ENCODE results near the gene SPSB2.
A peak's percentile ranks its signal among the peaks of the same experiment; 100 is the strongest.
"Not testable (repeated sequence)": the region's sequence is repeated elsewhere in the genome, so short reads cannot be mapped to it uniquely, and the experiment has no call there.

Gene SPSB2

DNA sequence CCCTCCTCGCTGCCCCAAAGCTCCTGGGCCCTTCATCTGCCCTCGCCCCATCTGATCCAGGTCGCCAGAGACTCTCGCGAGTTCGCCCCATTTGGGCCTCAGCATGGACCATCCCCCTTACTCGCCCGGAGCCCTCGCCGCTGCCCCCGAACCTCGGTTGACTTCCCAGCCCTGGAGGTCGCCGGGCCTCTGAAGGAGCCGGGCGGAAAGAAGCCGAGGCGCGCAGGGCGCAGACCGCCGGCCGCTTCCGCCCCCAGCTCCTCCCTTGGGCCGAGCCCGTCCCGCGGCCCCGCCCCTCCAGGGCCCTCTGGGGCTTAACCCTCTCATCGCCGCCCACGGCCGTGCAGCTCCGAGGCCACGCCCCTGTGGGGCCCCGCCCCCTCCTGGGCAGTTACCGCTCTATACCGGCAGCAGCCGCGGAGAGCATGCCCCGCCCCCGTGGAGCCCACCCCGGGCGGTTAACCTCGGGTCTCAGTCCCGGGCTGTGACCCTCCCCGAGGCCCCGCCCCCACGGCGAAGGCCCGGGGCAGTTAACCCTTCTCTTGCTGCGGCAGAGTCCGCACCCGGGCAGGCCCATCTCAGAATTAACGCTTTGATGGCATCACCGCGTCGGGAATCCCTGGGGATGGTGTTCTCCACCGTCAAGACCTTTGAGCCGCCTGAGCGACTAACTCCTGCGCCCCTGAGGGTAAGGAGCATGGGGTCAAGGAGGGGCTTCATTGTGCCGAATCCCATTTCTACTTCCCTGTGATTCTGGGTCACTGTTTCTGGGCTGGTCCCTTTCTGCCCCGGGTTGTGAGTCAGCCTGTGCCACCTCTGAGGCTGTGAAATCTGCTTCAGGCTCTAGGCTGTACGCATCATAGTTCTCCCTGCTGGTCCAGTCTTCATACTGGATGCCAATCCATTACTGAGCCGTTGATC is at the start of gene SPSB2:
Gene SPSB2 (minus strand): TSS at position 210 of the 921 bp plus-strand sequence. CDS start 402 bp downstream, outside the sequence.
- DNase-seq, result peak; percentile 86

DNA sequence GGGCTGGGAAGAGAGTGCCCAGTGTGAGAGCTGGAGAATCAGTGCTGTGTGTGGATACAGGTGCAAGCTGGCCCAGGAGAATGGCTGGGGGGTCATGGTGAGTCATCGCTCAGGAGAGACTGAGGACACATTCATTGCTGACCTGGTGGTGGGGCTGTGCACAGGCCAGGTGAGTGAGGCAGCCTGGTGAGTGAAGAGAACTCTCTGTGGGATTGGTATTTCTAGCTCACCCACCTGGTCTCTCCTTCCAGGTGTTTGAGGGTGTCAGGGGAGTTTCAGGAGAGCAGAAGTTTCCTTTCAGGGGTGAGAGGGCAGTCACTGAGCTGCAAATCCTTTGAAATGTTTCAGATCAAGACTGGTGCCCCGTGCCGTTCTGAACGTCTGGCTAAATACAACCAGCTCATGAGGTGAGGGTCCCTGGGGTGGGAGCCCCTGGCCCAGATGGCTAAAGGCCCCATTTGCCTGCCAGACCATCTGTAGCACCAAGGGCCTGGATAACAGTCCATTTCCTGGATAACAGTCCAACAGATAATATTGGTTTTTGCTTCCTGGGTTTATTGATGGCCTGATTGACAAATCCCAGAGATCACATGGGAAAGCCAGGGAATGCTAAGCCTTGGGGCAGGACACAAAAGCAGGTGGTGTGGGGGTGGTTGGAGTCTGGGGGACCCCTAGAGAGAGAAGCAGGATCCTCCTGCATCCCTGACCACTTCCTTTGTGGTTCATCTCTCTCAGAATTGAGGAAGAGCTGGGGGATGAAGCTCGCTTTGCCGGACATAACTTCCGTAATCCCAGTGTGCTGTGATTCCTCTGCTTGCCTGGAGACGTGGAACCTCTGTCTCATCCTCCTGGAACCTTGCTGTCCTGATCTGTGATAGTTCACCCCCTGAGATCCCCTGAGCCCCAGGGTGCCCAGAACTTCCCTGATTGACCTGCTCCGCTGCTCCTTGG is 49.2 kb upstream of the SPSB2 start:
- no peak for DNase-seq

DNA sequence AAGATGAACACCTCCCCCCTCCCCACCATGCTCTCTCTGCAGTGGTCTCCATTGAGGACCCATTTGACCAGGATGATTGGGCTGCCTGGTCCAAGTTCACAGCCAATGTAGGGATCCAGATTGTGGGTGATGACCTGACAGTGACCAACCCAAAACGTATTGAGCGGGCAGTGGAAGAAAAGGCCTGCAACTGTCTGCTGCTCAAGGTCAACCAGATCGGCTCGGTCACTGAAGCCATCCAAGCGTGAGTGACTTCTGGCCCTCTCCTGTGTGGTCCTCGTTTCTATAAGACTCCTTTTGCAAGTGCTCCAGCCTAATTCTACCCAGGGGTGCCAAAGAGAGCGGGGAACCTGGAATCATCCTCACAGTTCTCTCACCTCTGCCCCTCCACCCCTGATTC is 48.4 kb upstream of the SPSB2 start:
- DNase-seq, result no peak

DNA sequence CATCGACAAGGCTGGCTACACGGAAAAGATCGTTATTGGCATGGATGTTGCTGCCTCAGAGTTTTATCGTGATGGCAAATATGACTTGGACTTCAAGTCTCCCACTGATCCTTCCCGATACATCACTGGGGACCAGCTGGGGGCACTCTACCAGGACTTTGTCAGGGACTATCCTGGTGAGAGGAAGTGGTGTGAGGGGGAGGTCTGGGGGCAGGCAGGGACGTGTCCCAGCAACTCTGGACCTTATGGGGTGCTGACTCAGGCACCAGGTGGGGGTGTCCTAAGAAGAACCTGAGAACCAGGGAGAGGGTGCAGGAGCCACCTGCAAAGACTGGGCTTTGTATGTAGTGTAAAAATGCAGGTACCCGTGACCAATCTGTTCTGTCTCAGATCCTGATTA is 46.5 kb upstream of the SPSB2 start:
- DNase-seq, result no peak

DNA sequence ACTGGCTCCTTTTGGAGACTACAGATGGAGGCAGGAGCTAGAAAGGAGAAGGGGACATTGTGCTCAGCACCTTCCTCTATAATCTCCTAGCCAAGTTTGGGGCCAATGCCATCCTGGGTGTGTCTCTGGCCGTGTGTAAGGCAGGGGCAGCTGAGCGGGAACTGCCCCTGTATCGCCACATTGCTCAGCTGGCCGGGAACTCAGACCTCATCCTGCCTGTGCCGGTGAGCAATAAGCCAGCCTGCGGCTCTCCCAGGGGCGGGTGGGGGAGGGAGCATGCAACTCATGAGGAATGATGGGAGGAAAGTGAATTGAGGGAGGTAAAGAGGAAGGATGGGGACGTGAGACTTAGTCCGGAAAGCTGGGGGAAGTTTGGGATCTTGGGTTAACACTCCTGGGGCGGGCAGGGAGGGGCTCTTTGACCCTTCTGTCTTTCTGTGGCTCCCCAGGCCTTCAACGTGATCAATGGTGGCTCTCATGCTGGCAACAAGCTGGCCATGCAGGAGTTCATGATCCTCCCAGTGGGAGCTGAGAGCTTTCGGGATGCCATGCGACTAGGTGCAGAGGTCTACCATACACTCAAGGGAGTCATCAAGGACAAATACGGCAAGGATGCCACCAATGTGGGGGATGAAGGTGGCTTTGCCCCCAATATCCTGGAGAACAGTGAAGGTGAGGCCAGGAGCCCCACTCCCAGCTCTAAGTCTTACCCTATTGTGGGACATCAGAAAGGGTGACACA is 44.6 kb upstream of the SPSB2 start:
- peak; percentile 59 for DNase-seq

DNA sequence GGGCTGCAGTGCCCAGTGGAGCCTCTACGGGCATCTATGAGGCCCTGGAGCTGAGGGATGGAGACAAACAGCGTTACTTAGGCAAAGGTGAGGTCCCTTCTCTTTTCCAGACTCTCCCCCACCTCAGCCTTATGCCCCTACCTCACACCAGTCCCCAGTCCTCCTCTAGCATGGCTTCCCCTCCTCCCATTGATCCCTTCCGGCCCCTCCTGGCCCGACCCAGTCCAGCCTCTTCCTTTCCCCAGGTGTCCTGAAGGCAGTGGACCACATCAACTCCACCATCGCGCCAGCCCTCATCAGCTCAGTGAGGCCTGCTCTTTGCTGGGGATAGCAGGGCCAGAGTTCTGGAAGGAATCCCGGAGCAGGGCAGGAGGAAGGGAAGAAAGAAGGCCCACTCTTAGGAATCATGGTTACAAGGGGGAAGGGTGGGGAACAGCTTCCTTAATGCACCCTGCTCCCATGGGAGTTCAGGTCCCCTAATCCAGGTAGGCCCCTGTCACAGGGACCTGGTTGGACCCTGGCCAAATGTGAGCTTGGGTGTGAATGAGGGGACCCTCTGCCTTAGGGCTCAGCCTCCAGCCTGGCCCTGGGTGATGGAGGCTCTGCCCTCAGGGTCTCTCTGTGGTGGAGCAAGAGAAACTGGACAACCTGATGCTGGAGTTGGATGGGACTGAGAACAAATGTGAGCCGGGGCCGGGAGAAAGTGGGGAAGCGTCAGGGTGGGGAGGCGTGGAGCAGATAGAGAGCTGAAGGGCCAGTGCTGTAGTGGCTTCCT is 43.5 kb upstream of the SPSB2 start:
- DNase-seq, result no peak

DNA sequence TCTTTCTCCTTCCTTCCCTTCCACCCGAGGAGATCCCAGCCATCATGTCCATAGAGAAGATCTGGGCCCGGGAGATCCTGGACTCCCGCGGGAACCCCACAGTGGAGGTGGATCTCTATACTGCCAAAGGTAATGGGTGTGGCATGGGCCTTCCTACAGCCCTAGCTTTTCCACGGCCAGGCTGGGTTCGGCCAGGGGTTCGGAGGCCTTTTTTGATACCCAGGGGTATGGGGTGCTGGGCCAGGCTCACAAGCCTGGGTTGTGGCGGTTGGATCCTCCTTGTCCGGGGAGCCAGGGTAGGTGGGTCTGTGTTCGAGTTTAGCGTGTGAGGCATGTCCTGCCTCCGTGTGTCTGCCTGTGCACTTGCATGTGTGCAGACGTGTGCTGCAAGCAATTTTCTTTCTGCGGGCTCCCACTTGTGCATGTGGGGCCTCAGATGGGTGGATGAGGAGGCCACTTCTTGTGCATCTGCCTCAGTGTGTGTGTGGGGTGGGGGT is 42.7 kb upstream of the SPSB2 start:
- DNase-seq, result no peak

DNA sequence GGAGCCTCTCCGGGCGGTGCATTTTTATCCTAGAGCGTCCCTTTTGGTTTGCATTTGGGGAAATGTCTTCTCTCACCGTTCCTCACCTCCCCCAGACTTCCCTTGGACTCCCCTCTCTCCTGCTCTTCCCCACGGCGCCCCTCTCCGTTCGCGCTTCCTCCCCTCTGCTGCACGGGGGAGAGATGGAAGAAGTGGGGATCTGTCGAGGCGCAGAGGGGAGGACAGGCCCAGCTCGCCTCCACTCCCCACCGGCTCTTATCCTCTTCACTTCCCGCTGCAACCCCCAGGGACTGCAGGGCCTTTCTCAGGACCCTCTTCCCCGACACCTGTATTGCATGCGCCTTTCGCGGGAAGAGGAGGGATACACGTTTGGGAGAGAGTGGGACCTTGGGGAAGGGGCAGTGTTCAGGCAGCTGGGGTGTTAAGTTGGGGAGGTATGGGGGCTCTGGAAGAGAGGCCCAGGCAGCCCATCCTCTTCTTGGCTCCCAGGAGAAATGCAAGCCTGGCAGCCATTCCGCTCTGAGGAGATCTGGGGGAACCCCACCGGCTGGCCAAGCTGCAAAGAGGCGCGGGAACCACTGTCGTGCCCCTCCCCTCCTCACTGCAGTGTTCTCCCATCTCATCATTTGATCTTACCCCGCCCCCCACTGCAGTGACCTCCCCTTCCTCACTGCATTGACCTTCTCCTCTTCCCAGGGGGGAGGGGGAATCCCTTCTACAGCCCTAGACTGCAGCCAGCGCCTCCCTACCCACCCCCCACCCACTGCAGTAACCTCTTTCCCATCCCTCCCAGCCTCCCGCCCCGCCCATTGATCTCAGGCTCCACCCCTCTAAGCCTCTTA is 42.1 kb upstream of the SPSB2 start:
- peak; percentile 44 for DNase-seq

DNA sequence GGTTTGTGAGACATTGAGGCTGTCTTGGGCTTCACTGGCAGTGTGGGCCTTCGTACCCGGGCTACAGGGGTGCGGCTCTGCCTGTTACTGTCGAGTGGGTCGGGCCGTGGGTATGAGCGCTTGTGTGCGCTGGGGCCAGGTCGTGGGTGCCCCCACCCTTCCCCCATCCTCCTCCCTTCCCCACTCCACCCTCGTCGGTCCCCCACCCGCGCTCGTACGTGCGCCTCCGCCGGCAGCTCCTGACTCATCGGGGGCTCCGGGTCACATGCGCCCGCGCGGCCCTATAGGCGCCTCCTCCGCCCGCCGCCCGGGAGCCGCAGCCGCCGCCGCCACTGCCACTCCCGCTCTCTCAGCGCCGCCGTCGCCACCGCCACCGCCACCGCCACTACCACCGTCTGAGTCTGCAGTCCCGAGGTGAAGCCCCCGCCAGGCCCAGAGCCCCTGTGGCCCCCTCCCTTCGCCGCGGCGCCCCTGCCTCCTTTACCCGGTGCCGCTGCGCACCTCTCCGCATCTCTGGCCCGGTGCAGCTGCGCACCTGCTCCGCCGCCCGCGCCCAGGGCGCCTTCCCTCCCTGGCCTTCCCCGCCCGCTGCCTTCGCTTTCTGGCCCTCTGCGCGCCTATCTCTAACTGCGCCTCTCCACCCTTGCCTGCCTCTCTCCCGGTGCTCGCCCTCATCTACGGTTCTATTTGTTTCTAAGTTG is 41.3 kb upstream of the SPSB2 start, which contains the start of gene ENO2:
Gene ENO2 (plus strand): TSS at position 335 of the 701 bp plus-strand sequence. CDS start 1,253 bp downstream, outside the sequence.
- peak; percentile 52 for DNase-seq

DNA sequence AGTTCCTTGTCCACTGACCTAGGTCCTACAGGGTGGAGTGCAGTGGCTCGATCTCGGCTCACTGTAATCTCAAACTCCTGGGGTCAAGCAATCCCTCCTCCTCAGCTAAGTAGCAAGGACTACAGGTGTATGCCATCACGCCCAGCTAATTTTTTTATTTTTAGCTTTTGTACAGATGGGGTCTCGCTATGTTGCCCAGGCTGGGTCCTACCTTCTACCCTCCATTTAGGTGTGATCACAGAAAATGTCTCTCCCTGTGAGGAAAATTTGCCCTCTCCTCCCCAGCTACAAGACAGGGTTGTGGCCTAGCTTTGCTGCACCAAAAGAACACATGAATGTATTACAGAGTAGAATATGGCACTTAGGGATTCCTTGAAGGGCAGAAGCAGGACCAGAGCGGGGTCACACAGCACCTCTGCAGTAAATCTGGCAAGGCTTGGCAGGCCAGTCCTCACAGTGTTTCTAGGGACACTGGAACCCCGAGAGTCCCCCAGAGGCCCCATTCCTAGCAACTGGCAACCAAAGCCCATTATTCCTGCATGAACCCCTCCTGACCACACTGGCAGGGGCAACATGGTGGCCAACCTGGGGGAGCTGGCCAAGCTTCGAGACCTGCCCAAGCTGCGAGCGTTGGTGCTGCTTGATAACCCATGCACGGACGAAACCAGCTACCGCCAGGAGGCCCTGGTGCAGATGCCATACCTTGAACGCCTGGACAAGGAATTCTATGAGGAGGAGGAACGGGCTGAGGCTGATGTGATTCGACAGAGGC is 39.2 kb upstream of the SPSB2 start:
- no peak for DNase-seq

DNA sequence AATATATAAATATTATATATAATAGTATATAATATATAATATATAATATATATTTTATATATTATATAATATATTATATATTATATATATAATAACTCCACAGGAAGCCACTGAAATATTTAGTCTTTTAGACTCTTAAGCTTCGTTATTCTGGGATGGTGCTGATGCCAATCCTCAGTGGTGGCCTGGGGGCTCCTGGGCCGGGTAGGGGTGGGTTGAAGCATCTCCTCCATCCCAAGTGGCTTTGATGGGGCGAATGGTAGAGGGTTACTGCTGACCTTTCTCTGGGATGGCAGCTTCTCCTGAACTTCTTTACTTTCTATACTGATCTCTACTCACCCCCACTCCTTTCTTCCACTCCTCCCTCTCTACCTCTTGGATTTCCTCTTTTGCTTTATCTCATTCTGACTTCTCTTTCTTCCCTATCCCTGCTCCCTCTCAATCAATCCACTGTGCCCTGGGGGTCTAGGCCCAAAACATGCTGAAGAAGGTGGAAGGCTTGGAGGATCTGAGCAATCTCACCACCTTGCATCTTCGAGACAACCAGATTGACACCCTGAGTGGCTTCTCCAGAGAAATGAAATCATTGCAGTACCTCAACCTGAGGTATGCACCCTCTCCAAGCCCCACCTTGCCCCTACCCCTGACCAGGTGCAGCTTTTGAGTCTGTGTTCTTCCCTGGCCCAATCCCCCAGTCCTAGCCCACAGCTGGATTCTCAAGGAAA is 36.5 kb upstream of the SPSB2 start:
- no peak for DNase-seq

GRCh38 chr12:6908141-6908540 is 35.0 kb upstream of the SPSB2 start:
- DNase-seq, result not testable (repeated sequence)

- DNase-seq, result no peak
Measured at GRCh38 chr12:6905414-6906040, 32.4 kb upstream of the SPSB2 start.

GRCh38 chr12:6904280-6905276 is 31.5 kb upstream of the SPSB2 start, which contains the start of gene LRRC23:
TSS of gene LRRC23 (plus strand) at chr12:6904822. CDS start at chr12:6905634, 812 bp downstream.
- DNase-seq, result peak; percentile 84

GRCh38 chr12:6903722-6904121 is 30.6 kb upstream of the SPSB2 start:
- no peak for DNase-seq

DNA sequence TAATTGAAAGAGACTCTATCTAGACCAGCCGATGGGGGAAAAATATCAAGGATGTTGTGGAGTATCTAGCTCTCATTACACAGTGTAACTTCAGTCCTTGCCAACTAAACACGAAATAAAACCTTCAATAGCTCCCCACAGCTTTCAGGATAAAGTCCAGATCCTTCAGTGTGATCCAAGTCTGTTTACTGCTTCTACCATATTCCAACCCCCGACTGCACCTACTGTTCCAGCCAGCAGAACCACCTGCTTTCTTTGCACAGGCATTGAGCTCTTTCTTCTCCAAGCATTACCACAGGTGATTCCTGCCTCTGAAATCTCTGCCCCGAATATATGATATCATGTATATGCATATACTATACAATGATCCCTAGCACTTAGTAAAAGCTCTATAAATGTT is 29.3 kb upstream of the SPSB2 start:
- DNase-seq, result no peak

All from NCI-H226 (cell line).